Right lobe of liver (tissue), 6 donors: ENCODE data around the gene FGFR2. TPM values are rescaled to one million over a fixed set of nuclear protein-coding genes. Genes with fewer than 3 reads are reported as not detected.

ENCODE experiments used
- ATAC-seq, 4 donors: fragments of 200-7000 bp; cut with Tn5 transposase; one replicate each; pipeline ENCODE4 v1.9.1; 2020; ENCODE audit warnings: mild to moderate bottlenecking in 4 of 4, moderate library complexity in 4 of 4
- DNase-seq, 3 donors: peaks; one replicate each; pipeline ENCODE4 v3.0.0-alpha.2; 2020
- H3K27ac ChIP-seq, 3 donors: fragments of 200-600 bp; one replicate each; pipeline ENCODE4 v1.8.0; 2022
- H3K27me3 ChIP-seq, 2 donors: fragments of 200-600 bp; one replicate each; pipeline ENCODE4 v1.8.0; 2022
- H3K36me3 ChIP-seq, 4 donors: fragments of 200-600 bp; sonication (generic) in 1 of 4; one replicate each; pipeline versions ENCODE4 v1.5.1 to v1.8.0; 2017 to 2022; ENCODE audit warnings: control low read depth in 1 of 4
- H3K4me1 ChIP-seq, 4 donors: fragments of 200-600 bp; sonication (generic) in 1 of 4; one replicate each; pipeline versions ENCODE4 v1.5.1 to v1.8.0; 2017 to 2022; ENCODE audit warnings: control low read depth in 1 of 4
- H3K4me3 ChIP-seq, 3 donors: fragments of 200-600 bp; one replicate each; pipeline ENCODE4 v1.8.0; 2022
- H3K9me3 ChIP-seq, 4 donors: fragments of 200-600 bp; sonication (generic) in 1 of 4; one replicate each; pipeline versions ENCODE4 v1.5.1 to v1.8.0; 2017 to 2022; ENCODE audit warnings: control low read depth in 1 of 4
- CTCF ChIP-seq, 4 donors: fragments of 200-600 bp in 3 of 4; fragments of 450-650 bp in 1 of 4; IDR thresholded peaks; one replicate each; pipeline versions ENCODE4 v1.5.1 to v1.8.0; 2016 to 2022; ENCODE audit warnings: antibody characterized with exemption in 4 of 4, mild to moderate bottlenecking in 2 of 4
- POLR2A ChIP-seq: fragments of 450-650 bp; IDR thresholded peaks from one replicate; pipeline ENCODE4 v1.6.1; 2017; ENCODE audit warnings: antibody characterized with exemption, mild to moderate bottlenecking
- WGBS: methylation state at CpG from one replicate; pipeline ENCODE4 v1.1.6; 2018; ENCODE audit warnings: low coverage, low lambda C conversion rate; ENCODE audit not compliant: insufficient coverage; ENCODE audit errors: missing lambda C conversion rate; 5-methylcytosine and 5-hydroxymethylcytosine counted together
- intact Hi-C, 2 donors: fragments of 100-400 bp; cut with DNase I; formaldehyde crosslinking; loops; one replicate each; pipeline versions ENCODE4 v1.11.2 to v1.14.1; 2022
- total RNA-seq, 6 experiments: library from RNA; depleted of rRNA in 2 of 6; stranded (reverse); fragments of >200 nt in 2 of 6; fragmentation: NEBNext Ultra II Directional in 3 of 6; extraction: Animal tissue kit (Norgen Biotek cat#: 25700) in 3 of 6; gene quantifications; one replicate each; pipeline versions ENCODE4 v1.1.0 to v1.2.4, GENCODE V29; 2016 to 2023
- donor health status: DM: no; HTN: yes; CAD: no.
- donor health status: DM: no; HTN: no; CAD: no.
- donor health status: DM: no; HTN: no; CAD: no.
- donor health status: DM: no; HTN: yes; CAD: no.
- donor health status: DM: no; HTN: yes; CAD: no.

FGFR2 gene
- total RNA-seq, 6 experiments from 2014 or later = 14.4 to 33.7 (median 23.0) TPM

DNA sequence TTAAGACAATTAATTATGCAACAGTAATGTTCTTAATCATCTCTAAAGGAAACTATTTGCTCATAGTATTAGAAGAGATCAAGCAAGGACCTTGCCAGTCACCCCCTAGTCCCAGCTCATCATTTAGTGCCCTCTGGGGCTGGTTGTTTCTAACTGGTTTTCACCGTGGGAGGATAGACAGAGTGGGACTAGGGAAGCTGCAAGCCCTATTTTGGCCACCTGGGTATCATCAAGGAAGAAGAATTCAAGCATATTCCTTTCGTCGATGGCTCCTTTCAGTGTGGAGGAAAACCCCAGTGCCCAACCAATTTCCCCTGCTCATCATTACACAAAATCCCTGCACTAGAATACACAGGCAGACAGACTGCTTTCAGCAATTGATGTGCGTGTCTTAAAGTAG is 30.6 kb upstream of the FGFR2 start:
- no peak overlapping the region for H3K27ac ChIP-seq
- TF ChIP-seq CTCF (IDR thresholded peaks at IDR 0.05) = no peak
- no peak for TF ChIP-seq POLR2A
- no peaks in the 10 kb centered on the region for H3K4me1 ChIP-seq
- H3K9me3 ChIP-seq = no peaks in the 10 kb centered on the region
- DNase-seq (no peak), ATAC-seq (no peak)
- H3K27me3 ChIP-seq = no peaks in the 10 kb centered on the region
- WGBS = 46% methylated on average over 4 of the region's 4 CpGs
- no peak overlapping the region for H3K4me3 ChIP-seq
- intact Hi-C loops = no loop called here
- no peaks in the 10 kb centered on the region for H3K36me3 ChIP-seq

GRCh38 chr10:121627876-121628581 is 29.8 kb upstream of the FGFR2 start:
- 44% methylated on average over 14 of the region's 15 CpGs for WGBS
- ATAC-seq (no peak), DNase-seq (no peak)
- Histone ChIP-seq H3K27me3 (no peaks in the 10 kb centered on the region), H3K36me3 (no peaks in the 10 kb centered on the region), H3K9me3 (no peaks in the 10 kb centered on the region), H3K4me1 (no peaks in the 10 kb centered on the region), H3K27ac (no peak overlapping the region), H3K4me3 (no peak overlapping the region)
- TF ChIP-seq POLR2A = no peak
- TF ChIP-seq CTCF (IDR thresholded peaks at IDR 0.05) = no peak
- intact Hi-C loops = no loop called here

GRCh38 chr10:121624836-121625486 is 26.7 kb upstream of the FGFR2 start:
- Histone ChIP-seq H3K27me3 (no peaks in the 10 kb centered on the region), H3K36me3 (no peaks in the 10 kb centered on the region)
- peak in 1 of 4 donors; percentile 15 for ATAC-seq

DNA sequence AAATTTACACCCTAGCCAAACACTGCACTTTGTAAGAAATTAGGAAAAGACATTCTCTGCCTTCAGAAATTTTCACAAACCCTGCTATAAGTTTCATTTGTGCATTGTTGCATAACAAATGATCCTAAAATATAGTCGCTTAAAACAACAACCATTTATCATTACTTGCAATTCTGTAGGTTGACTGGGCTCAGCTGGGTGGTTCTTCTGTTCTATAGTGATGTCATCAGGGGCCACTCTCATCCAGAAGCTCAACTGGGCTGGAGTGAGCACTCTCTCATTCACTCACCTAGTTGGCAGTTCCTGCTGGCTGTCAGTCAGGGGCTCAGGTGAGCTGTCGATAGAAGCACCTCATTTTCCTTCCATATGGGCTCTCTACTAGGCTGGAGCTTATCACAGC is 20.7 kb upstream of the FGFR2 start:
- no peaks in the 10 kb centered on the region for H3K27me3 ChIP-seq
- TF ChIP-seq POLR2A (no peak), CTCF (IDR thresholded peaks at IDR 0.05) (no peak)
- ATAC-seq (no peak), DNase-seq (no peak)
- H3K4me1 ChIP-seq = no peaks in the 10 kb centered on the region
- WGBS = 93% methylated on average over 2 of the region's 2 CpGs
- H3K36me3 ChIP-seq = no peaks in the 10 kb centered on the region
- no peak overlapping the region for H3K27ac ChIP-seq
- H3K9me3 ChIP-seq = no peaks in the 10 kb centered on the region
- intact Hi-C loops = loop anchor here in 1 of 2 donors (10.0 kb wide), 1 partner anchor 664 kb away; no protein-coding TSS in a partner anchor
- no peak overlapping the region for H3K4me3 ChIP-seq

More at GRCh38 chr10:121624836-121625486, 26.7 kb upstream of the FGFR2 start:
- 44% methylated on average over 11 of the region's 11 CpGs for WGBS
- Histone ChIP-seq H3K4me3 (no peak overlapping the region), H3K9me3 (no peaks in the 10 kb centered on the region), H3K27ac (no peak overlapping the region), H3K4me1 (no peaks in the 10 kb centered on the region)
- TF ChIP-seq CTCF (IDR thresholded peaks at IDR 0.05) (no peak), POLR2A (no peak)
- intact Hi-C loops = no loop called here
- no peak for DNase-seq
